Renal cortical epithelial cell (primary cell): ENCODE results near the gene ZNF846. TPM values are rescaled to one million over a fixed set of nuclear protein-coding genes. Genes with fewer than 3 reads are reported as not detected.
"Not testable (repeated sequence)": the region's sequence is repeated elsewhere in the genome, so short reads cannot be mapped to it uniquely, and the experiment has no call there.

Experiments
- DNase-seq: peaks from one replicate; pipeline ENCODE4 v3.0.0-alpha.2; 2011; ENCODE audit warnings: low read depth
- total RNA-seq: library from RNA; depleted of rRNA; stranded (reverse); fragments of >200 nt; gene quantifications from 2 replicates; pipeline ENCODE4 v1.2.3, GENCODE V29; 2014

Gene ZNF846
- total RNA-seq, result 2.1 and 25.8 TPM in 2 replicates

DNA sequence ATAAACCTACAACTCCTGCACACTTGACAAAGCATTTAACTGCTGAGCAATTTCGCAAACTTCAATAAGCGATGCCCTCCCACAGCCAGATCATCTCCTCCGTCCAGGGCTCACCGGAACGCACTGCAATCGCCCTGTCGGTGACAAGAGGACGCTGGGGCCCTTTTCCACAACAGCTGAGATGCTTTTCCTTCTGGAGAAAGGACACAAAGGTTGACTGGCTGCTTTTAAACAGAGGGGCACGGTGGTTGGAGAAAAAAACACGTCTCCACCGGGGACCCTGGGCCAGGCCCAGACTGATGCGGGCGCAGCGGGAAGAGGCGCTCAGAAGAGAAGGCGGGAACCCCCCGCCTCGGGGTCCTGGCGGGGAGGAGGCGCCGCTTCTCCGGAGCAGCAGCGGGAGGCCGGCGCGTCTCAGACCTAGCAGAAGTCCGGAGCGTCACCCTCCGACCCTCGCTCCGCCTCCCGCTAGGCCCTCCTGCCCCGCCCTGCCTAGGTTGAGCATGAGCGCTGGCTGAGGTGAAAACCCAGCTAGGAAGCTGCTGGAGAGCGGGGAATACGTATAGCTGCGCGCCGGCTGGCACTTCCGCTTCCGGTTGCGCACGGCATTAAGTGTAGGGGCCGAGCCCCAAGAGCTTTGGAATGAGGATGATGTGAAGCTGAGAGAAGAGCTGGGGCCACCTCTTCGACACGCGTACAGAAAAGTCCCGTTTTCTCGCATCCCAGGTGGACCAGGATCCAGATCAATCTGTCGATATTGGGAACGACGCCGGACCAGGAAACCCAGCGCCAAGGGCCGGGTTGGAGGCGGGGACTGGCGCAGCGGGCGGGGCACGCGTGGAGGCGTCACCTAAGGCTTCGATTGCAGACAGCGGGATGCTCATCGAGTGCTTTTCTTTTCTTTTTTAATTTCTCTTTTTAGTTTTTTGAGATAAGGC, at the start of gene ZNF846:
TSS of gene ZNF846 (minus strand) at position 564 of the 938 bp plus-strand sequence. CDS start 3,788 bp downstream, outside the sequence.
- peak; percentile 89 for DNase-seq

DNA sequence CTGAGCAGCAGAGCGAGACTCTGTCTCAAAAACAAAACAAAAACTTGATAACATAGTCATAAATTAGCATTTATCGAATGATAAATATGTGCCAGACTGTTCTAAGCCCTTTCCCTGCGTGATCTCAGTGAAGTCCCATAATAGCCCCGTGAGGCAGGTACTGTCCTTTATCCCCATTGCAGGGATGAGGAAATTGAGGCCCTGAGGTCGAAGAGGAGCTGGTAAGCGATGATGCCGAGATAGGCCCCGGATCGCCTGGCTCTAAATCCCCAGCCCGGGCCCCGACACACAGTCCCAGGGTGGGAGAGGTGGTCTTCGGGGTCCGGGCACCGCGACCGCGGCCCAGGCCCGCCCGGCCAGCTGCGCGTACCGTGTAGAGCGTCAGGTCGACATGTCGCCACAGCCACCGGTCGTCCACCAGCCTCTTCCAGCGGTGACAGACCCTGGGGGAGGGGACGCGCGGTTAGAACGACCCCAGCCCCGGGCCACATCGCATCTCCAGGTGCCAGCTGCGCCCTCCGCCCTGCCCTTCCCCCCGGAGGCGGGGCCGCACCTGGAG, 49.7 kb upstream of the ZNF846 start:
- DNase-seq, result no peak

DNA sequence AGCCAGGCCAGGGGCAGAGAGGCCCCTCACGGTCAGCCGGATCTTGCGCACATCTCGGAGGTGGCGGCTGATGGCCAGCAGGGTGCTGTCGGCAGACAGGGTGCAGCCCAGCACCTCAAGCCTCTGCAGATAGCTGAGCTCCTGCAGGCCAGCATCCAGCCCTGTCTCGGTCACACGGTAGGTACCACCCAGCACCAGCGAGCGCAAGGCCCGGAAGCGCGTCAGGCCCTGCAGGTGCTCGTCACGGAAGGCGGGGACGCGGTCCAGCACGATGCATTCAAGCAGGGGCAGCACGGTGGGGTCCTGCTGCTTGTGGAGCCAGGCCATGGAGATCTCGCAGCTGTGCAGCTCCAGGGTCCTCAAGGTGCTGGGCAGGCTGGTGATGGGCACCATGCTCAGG, 42.6 kb upstream of the ZNF846 start:
- no peak for DNase-seq

DNA sequence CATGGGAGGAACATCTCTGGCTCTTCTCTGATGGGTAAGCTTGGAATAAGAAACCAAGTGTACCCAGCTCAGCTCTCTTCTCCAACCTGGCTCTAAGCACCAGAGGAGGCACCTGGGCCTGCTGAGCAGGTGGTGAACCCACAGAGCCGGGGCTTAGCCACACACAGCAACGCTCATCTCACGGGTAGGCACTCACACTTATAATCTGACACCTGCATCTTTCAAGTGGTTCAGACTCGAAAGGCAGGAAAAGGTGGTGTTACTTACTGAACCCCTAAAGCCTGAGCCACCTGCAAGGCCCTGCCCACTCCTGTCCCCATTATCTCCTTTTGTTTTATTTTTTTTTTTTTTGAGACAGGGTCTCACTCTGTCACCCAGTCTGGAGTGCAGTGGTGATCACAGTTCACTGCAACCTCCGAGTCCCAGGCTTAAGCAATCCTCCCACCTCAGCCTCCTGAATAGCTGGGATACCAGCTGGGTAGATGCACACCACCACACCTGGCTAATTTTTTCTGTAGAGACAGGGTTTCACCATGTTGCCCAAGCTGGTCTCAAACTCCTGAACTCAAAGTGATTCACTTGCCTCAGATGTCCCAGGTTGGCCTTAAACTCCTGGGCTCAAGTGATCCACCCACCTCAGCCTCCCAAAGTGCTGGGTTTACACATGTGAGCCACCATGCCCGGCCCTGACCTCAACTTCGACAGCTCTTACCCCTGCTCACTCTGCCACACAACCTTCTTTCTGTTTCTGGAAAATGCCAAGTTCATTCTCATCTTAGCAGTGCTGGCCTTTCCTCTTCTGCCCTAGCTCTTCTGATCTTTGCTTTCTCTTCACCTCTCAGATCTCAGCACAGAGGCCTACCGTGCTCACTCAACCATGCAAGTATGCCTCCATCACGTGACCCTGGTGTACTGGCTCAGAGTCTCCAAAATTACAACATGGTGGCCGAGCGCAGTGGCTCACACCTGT, 40.6 kb upstream of the ZNF846 start:
- DNase-seq, result no peak

DNA sequence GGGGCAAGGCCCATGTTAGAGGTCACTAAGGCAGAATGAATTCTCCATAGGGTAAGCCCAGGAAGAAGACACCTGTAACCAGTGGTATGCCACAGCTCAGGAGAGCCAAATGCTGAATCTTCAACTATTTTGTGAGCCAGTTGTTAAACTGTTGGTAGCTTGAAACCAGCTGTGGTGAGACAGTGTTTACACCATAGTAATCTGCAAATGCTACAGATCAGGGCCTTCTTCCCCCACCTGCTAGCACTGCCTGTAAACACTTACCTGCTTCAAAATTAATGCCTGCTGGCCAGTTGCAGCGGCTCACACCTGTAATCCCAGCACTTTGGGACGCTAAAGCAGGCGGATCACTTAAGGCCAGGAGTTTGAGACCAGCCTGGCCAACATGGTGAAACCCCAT, 38.3 kb upstream of the ZNF846 start:
- DNase-seq, result no peak

DNA sequence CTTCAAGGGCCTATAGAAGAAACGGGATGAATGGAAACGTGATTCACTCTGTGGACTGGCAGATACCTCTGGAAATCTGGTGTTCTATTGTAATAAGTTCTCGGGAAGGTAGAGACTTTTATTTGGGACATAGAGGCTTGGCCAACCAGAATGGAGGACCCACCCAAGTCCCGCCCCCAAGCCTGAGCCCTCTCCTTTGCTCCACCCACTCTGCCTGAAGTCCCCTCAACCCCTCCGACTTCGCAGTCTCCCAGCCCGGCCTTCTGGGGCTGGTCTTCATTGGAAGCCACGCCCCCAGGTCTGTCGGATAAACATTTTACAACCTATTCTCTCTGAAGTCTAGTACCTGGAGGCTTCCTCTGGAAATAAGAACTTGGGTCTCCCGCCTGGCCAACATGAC, 33.4 kb upstream of the ZNF846 start:
- DNase-seq, result no peak

DNA sequence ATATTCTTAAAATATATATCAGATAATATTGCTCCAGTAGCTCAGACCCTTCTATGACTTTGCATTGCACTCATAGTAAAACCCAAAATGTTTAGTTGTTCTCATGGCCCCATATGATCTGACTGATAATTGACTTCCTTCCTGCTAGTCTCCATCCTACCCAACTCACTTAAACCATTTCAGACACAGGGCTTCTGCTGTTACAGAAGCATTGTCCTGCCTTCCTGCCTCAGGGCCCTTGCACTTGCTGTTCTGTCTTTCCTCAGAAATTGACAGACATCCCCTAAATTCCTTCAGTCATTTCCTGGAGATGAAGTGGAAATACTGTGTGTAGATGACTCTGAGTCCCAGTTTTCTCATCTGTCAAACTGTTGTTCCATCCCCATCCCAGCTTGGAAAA, 30.6 kb upstream of the ZNF846 start:
- no peak for DNase-seq

DNA sequence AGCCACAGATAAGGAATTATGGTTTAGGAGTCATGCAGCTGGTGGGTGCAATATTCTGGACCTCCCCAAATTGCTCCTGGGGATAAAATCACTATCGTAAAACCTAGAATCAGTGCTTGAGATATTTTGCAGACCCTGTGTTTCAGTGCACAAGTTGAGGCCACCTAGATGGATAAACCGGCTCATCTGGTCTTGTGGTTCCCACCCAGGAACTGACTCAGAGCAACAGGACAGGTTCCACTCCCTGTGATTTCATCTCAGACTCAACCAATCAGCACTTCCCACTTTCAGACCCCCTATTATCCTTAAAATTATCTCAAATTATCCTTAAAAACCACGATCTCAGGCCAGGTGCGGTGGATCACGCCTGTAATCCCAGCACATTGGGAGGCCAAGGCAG, 29.3 kb upstream of the ZNF846 start:
- no peak for DNase-seq

DNA sequence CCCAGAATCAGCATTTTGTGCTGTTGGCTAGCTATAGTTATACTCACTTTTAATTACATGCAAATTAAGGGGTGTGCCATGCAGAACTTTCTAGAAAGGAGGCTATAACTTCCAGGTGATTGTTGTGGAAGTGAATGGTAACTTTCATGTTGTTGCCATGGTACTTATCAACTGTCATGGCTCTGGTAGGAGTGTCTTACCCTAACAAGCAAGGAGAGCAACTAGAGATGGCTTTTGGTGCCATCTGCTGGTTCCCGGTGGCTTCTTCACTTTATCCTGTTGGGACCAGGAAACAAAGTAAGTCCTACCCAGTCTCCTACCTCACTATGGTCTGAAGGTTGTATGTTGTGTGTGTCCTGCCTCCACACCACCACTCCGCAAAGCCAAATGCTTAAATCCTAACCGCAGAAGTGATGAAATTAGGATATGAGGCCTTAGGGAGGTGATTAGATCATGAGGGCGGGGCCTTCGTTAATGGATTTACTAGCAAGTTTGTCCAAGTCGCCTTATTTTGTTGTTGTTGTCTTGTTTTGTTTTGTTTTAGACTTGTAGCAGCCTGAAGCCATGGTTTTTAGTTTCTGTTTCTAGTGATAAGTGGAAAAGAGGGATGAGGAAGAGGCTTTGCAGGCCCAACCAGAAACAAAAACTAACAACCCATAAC, 27.7 kb upstream of the ZNF846 start:
- DNase-seq, result peak; percentile 94

DNA sequence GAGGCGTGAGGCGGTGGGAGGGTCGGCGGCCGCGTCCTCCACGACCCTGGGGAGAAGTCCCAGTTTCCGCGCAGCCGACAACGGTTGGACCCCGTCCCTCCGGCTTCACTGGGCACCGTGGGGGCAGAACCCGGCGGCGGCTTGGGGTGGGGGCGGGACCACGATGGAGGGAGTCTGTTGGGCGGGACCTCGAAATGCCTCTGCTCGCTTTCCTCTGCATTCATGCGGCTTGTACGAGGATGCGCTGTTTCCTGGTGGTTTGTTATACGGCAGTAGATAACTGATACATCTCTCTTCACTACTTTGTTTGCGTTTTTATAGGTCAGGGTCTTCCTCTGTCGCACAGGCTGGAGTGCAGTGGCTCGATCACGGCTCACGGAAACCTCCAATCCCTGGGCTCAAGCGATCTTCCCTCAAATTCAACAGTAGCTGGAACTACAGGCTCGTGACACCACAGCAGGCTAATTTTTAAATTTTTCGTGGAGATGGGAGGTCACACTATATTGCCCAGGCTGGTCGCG, 24.6 kb upstream of the ZNF846 start:
- DNase-seq, result peak; percentile 23

DNA sequence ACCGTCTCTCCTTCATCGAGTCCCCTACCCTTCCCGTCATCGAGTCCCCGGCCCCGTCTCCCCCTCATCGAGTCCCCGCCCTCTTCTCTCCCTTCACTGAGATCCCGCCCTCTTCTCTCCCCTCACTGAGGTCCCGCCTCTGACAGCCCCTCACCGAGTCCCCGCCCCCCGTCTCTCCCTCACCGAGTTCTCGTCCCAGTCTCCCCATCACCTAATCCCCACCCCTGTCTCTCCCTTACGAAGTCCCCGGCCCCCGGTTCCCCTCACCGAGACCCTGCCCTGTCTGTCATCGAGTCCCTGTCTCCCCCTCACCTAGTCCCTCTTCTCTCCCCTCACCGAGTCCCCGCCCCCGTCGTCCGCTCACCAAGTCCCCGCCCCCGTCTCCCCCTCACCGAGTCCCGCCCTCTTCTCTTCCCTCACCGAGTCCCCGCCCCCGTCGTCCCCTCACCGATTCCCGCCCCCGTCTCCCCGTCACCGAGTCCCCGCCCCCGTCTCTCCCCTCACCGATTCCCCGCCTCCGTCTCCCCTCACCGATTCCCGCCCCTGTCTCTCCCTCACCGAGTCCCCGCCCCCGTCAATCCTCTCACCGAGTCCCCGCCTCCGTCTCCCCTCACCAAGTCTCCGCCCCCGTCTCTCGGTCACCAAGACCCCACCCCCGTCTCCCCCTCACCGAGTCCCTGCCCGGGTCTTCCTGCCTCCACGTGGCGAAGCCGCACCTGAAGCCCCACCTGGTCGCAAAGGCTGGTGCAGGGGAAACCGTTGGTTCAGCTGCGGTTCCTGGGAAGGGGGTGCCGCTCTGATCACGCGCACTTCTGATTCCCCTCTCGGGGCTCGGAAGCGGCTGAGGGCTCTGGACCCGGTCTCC, 23.9 kb upstream of the ZNF846 start:
- DNase-seq, result peak; percentile 81

DNA sequence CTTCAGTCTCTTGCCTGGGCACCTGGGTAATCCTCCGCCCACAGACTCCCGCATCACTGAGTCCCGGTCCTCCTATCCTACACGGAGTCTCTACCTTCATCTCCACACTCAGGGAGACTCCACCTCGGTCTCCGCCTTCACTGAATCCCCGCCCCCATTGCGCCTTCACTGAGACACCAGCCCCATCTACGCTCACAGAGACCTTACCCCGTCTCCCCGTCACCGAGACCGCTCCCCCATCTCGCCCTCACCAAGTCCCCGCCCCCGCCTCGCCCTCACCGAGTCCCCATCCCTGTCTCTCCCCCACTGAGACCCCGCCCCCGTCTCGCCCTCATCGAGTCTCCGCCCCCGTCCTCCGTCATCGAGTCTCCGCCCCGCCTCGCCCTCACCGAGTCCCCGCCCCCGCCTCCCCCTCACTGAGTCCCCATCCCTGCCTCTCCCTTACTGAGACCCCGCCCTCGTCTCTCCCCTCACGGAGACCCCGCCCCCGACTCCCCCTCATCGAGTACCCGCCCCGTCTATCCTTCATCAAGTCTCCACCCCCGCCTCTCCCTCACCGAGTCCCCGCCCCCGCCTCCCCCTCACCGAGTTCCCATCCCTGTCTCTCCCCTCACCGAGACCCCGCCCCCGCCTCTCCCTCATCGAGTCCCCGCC, 23.1 kb upstream of the ZNF846 start:
- DNase-seq, result peak; percentile 88

DNA sequence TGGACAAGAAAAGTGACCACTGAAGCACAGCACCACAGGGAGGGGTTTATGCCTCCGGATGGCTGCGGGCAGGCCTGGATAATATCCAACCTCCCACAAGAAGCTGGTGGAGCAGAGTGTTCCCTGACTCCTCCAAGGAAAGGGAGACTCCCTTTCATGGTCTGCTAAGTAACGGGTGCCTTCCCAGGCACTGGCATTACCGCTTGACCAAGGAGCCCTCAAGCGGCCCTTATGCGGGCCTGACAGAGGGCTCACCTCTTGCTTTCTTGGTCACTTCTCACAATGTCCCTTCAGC, 22.5 kb upstream of the ZNF846 start:
- DNase-seq, result peak; percentile 81

DNA sequence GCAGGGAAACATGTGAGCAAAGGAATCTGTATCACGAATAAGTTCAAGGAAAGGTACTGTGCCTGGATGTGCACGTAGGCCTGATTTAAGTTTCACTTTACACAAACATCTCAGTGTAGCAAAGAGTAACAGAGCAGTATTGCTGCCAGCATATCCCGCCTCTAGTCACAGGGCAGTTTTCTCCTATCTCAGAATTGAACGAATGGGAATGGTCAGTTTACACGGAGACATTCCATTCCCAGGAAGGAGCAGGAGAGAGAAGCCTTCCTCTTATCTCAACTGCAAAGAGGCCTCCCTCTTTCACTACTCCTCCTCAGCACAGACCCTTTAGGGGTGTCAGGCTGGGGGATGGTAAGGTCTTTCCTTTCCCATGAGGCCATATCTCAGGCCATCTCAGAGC, 21.0 kb upstream of the ZNF846 start:
- DNase-seq, result not testable (repeated sequence)

DNA sequence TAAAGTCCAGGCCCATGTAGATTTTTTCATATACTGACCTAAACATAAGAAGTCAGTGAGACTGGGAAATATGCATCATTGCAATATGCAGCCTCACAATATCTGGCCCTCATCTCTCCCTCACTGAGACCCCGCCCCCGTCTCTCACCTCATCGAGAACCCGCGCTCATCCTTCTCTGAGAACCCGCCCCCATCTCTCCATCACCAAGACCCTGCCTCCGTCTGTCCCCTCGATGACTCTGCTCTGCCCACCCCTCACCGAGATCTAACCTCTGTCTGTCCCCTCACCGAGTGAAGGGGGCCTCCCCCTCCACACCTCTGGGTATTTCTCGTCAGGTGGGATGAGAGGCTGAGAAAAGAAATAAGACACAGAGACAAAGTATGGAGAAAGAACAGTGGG, 20.5 kb upstream of the ZNF846 start:
- no peak for DNase-seq

DNA sequence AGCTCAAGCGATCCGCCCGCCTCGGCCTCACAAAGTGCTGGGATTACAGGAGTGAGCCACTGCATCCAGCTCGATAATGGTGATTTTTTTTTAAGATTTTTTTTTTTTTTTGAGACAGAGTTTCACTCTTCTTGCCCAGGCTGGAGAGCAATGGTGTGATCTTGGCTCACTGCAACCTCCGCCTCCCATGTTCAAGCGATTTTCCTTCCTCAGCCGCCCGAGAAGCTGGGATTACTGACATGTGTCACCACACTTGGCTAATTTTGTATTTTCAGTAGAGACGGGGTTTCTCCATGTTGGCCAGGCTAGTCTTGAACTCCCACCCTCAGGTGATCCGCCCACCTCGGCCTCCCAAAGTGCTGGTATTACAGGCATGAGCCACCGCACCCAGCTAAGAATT, 20.1 kb upstream of the ZNF846 start:
- DNase-seq, result not testable (repeated sequence)

DNA sequence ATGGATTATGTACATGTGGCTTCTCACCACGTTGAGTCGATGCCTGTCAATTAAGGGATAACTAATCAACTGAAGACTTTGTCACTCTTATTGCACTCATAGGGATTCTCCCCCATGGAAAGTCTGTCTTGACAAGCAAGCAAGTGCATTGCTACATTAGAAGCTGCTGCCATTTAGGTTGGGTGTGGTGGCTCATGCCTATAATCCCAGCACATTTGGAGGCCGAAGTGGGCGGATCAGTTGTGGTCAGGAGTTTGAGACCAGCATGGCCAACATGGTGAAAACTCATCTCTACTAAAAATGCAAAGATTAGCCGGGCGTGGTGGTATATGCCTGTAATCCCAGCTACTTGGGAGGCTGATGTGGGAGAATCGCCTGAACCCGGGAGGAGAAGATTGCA, 18.3 kb upstream of the ZNF846 start:
- no peak for DNase-seq

DNA sequence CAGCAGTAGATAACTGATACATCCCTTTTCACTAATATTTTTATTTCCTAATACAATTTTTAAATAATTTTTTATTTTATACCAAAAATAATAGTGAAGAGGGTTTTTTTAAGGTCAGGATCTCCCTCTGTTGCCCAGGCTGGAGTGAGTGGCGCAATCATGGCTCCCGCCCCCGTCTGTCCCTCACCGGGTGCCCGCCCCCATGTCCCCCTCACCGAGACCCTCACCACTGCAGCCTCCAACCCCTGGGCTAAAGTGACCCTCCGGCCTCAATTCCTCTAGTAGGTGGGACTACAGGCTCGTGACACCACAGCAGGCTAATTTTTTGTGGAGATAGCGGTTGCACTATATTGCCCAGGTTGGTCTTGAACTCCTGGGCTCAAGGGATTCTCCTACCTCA, 17.8 kb upstream of the ZNF846 start:
- DNase-seq, result no peak

DNA sequence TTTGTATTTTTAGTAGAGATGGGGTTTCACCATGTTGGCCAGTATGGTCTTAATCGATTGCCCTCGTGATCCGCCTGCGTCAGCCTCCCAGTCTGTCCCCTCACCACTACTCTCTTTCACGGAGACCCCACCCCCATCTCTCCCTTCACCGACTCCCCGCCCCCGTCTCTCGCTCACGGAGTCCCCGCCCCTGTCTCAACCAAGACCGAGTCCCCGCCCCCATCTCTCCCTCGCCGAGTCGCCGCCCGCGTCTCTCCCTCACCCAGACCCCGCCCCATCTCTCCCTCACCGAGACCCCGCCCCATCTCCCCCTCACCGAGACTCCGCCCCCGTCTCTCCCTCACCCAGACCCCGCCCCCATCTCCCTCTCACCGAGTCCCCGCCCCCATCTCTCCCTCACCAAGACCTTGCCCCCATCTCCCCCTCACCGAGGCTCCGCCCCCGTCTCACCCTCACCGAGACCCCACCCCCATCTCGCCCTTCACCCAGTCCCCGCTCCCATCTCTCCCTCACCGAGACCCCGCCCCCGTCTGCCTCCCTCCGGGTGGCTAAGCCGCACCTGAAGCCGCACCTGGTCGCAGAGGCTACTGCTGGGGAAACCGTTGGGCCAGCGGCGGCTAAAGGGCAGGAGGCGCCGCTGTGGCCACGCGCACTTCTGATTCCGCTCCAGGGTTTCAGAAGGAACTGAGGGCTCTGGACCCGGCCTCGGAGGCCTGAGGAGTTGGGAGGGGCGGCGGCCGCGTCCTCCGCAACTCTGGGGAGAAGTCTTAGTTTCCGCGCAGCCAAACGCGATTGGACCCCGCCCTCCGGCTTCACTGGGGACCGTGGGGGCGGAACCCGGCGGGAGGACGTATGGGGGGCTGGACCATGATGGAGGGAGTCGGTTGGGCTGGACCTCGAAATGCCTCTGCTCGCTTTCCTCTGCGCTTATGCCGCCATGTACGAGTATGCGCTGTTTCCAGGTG, 17.1 kb upstream of the ZNF846 start:
- peak; percentile 86 for DNase-seq
